Adipocyte (in vitro differentiated cells): ENCODE data around the gene CACNA2D2.
A peak's percentile ranks its signal among the peaks of the same experiment; 100 is the strongest.

ENCODE experiments used
- DNase-seq: peaks from one replicate; pipeline ENCODE4 v3.0.0-alpha.2; 2015; ENCODE audit warnings: low read depth
- H3K27me3 ChIP-seq: replicated peaks from 2 replicates; pipeline ENCODE4 v1.7.0; 2013; ENCODE audit warnings: mild to moderate bottlenecking, low read length, moderate library complexity; ENCODE audit not compliant: control insufficient read depth, insufficient read depth
- H3K36me3 ChIP-seq: 2 replicates; pipeline ENCODE4 v1.7.0; 2013; ENCODE audit warnings: low read length, mild to moderate bottlenecking, moderate library complexity; ENCODE audit not compliant: control insufficient read depth, insufficient read depth, severe bottlenecking
- H3K4me1 ChIP-seq: 2 replicates; pipeline ENCODE4 v1.7.0; 2013; ENCODE audit warnings: mild to moderate bottlenecking, low read length, moderate library complexity; ENCODE audit not compliant: control insufficient read depth, insufficient read depth
- H3K4me3 ChIP-seq: 2 replicates; pipeline ENCODE4 v1.7.0; 2013; ENCODE audit warnings: mild to moderate bottlenecking, low read length, moderate library complexity
- H3K9ac ChIP-seq: 2 replicates; pipeline ENCODE4 v1.7.0; 2013; ENCODE audit warnings: mild to moderate bottlenecking, low read length, moderate library complexity
- H3K9me3 ChIP-seq: 2 replicates; pipeline ENCODE4 v1.7.0; 2013; ENCODE audit warnings: mild to moderate bottlenecking, low read length, moderate library complexity; ENCODE audit not compliant: control insufficient read depth

Gene CACNA2D2

DNA sequence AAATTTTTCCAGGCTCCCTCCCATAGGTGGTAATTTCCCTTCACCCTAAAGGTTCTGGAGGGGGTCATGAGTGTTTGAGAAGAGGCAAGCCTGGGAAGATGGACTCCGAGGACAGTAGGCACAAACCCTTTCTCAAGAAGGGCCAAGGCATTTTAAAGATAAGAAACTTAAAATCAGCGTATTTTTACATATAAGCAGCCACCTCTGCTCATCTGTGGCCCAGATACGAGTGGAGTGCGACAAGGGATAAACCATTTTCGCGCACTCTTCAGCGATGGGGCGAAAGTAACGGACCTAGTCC lies 163.3 kb downstream of the CACNA2D2 start:
- H3K4me1 ChIP-seq, result peaks cover 45% of the 10 kb centered on the region
- peak overlapping the region; percentile 80 for H3K4me3 ChIP-seq
- H3K36me3 ChIP-seq, result no peaks in the 10 kb centered on the region
- H3K27me3 ChIP-seq, result no peaks in the 10 kb centered on the region
- DNase-seq, result no peak
- peak overlapping the region; percentile 89 for H3K9ac ChIP-seq
- H3K9me3 ChIP-seq, result no peaks in the 10 kb centered on the region

DNA sequence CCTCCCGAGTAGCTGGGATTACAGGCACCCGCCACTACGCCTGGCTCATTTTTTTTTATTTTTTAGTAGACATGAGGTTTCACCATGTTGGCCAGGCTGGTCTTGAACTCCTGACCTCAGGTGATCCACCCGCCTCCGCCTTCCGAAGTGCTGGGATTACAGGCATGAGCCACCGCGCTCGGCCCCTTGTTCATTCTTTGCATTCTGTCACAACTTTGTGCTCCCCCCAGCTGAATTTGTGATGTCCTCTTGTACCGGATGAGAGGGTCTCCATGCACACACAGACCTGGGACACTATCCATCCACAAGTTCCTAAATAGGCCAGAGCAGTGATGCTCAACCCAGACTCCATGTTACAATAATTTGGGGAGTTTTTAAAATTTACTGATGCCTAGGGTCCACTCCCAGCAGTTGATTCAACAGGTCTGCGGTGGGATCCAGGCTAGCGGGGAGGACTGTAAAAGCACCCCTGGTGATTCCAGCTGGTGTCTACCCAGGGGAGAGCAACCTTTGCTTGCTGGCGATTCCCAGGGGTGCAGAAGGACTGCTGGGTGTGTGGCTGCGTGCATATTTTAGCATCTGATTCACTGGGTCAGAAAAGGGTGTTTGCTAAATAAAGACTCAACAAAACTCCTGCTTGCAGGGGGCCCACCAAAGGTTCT lies 163.8 kb downstream of the CACNA2D2 start:
- peak overlapping the region; percentile 80 for H3K4me3 ChIP-seq
- peak overlapping the region; percentile 89 for H3K9ac ChIP-seq
- no peaks in the 10 kb centered on the region for H3K27me3 ChIP-seq
- H3K4me1 ChIP-seq, result peaks cover 49% of the 10 kb centered on the region
- H3K9me3 ChIP-seq, result no peaks in the 10 kb centered on the region
- no peak for DNase-seq
- H3K36me3 ChIP-seq, result no peaks in the 10 kb centered on the region

DNA sequence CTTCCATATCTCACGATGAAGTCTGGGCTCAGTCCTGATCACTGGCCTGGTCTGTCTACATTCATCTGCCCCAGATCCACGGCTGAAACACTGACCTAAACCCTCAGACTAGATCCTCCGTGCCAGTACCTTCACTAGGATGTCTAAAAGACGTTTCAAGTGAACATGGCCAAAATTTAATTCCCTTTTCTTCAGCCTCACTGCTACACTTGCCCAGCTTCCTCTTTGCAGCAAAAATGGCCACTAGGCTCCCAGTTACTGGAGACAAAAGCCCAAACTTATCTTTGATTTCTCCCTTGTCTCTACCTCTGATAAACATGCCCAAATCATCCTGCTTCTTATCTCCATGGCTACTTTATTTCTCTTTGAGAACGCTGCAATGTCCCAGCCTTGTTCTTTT lies 164.5 kb downstream of the CACNA2D2 start:
- DNase-seq, result no peak
- H3K27me3 ChIP-seq, result no peaks in the 10 kb centered on the region
- H3K4me1 ChIP-seq, result peaks cover 56% of the 10 kb centered on the region
- H3K4me3 ChIP-seq, result peak overlapping the region; percentile 40
- H3K9me3 ChIP-seq, result no peaks in the 10 kb centered on the region
- H3K9ac ChIP-seq, result peak overlapping the region; percentile 89
- H3K36me3 ChIP-seq, result no peaks in the 10 kb centered on the region

DNA sequence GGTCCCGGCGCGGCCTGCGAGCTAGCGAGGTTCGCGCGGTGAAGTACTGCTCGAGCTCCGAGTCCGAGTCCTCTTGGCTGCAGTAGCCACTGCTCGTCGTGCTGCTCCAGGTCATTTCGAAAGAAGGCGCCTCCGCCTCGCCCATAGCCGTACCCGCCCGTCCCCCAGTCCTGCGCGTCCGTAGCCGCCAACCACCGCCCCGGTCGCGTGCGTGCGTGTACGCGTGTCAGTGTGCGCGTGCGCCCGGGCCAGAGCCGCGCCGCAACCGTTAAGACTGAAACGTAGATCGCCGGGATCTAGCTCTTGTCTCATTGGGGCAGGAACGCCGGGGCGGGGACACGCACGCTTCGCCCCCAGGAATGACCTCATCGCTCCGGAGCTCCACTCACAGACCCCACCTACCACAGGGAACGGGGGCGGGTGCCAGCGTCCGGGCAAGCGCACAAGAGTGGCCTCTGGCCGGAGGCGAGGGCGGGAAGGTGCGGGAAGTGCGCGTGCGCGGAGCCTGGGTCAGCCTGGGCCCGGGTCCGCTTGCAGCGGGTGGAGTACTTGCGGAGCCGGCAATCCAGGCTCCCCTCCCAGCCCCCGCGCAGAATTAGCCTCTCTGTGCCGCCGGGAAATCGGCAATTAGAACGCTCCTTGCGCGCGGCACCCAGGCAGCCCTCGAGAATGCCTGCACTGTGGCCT lies 166.1 kb downstream of the CACNA2D2 start:
- peaks cover 61% of the 10 kb centered on the region for H3K4me1 ChIP-seq
- peak; percentile 100 for DNase-seq
- no peaks in the 10 kb centered on the region for H3K27me3 ChIP-seq
- H3K36me3 ChIP-seq, result peaks cover under 1% of the 10 kb centered on the region
- no peaks in the 10 kb centered on the region for H3K9me3 ChIP-seq
- peak overlapping the region; percentile 87 for H3K4me3 ChIP-seq
- H3K9ac ChIP-seq, result peak overlapping the region; percentile 89

DNA sequence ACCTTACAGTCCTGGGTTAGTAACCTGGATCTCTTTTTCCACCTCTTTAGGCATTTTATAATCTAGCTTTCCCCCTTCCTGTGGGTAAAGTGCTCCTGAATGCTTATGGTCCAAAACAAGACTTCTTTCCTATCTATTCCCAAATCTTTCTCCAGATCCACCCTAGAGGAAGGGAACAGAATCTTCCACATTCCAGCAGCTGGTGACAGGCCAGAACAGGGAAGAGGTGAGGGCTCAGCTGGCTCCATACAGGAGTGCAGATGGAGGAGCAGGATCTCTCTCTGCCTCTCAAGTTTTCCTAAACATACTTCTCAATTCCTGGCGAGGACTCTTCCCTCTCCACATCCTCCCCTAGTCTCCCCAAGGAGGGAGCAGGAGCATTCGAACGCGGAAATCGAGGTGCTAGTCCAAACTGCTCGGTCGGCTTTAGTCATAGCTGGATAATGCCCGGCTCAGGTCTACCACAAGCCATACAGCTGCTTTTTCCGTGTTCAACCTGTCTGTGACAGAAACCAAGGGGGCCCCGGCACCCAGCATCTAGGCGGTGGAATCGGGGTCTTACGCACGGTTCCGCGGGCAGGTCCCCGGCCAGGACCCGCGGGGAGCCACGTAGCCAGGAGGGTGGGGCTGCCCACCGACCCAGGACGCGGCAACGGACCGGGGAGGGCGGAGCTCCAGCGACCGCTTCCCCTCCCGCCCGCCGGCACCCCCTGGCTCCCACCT lies 166.8 kb downstream of the CACNA2D2 start:
- Histone ChIP-seq H3K36me3 (peaks cover 7% of the 10 kb centered on the region), H3K4me1 (peaks cover 61% of the 10 kb centered on the region), H3K4me3 (peak overlapping the region; percentile 87), H3K27me3 (no peaks in the 10 kb centered on the region), H3K9me3 (no peaks in the 10 kb centered on the region), H3K9ac (peak overlapping the region; percentile 89)
- DNase-seq, result peak; percentile 53

DNA sequence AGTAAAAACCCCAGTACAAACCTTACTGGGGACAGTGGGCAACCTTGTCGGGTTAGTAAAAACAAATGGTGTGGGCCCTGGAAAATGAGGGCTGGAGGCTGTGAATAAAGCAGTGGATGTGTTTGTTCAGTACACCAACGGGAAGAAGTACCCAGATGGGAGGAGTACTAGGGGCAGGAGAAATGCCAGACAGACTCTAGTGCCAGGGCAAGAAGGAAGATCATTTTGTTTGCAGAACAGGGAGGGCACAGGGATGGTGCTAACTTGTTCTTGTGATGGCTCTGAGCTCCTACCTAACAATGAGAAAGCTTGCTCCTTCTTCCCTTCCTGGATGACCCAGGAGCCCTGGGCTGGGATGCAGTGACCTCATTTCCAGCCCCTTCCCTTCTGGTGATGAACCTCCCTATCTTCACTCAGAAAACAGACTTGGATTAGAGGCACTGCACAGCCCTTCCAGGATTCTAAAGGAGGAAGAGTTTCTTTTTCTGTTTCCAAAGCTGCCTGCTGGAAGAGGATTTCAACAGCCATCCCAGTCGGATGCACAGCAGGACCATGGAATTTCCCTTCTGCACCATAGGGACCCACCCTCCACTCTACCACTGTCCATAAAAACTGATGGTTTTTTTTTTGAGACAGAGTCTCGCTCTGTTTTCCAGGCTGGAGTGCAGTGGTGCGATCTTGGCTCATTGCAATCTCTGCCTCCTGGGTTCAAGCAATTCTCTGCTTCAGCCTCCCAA lies 168.9 kb downstream of the CACNA2D2 start:
- Histone ChIP-seq H3K4me1 (peaks cover 46% of the 10 kb centered on the region), H3K4me3 (peak overlapping the region; percentile 35), H3K9ac (peak overlapping the region; percentile 50), H3K27me3 (no peaks in the 10 kb centered on the region), H3K9me3 (no peaks in the 10 kb centered on the region), H3K36me3 (peaks cover 28% of the 10 kb centered on the region)
- no peak for DNase-seq

DNA sequence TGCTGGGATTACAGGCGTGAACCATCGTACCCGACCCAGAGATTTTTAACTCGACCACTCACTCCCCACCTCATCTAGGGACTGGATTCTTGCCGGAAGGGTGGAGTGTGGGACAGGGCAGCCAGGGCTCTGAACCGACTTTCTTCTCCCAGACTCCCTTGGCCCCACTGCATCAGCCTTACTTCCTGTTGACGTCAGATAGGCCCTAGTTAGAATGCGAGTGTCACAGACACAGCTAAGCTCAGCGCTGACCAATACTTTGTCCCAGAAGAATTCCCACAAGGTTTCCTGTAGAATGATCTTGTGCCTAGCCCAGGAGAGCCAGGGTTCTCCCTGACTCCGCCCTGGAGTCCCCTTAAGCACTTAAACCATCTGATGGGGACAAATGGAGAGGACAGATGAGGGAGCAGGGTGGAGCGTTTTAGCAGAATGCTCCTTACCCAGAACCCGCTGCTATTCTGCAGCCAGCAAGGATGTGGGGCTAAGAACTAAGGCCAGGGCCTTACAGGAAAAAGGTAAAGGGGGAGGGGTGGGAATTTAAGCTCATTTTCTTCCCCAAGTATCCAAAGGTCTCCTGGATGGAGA lies 169.6 kb downstream of the CACNA2D2 start:
- peaks cover 31% of the 10 kb centered on the region for H3K36me3 ChIP-seq
- no peaks in the 10 kb centered on the region for H3K27me3 ChIP-seq
- H3K4me3 ChIP-seq, result peak overlapping the region; percentile 35
- peak overlapping the region; percentile 50 for H3K9ac ChIP-seq
- H3K9me3 ChIP-seq, result no peaks in the 10 kb centered on the region
- H3K4me1 ChIP-seq, result peaks cover 41% of the 10 kb centered on the region
- DNase-seq, result no peak

DNA sequence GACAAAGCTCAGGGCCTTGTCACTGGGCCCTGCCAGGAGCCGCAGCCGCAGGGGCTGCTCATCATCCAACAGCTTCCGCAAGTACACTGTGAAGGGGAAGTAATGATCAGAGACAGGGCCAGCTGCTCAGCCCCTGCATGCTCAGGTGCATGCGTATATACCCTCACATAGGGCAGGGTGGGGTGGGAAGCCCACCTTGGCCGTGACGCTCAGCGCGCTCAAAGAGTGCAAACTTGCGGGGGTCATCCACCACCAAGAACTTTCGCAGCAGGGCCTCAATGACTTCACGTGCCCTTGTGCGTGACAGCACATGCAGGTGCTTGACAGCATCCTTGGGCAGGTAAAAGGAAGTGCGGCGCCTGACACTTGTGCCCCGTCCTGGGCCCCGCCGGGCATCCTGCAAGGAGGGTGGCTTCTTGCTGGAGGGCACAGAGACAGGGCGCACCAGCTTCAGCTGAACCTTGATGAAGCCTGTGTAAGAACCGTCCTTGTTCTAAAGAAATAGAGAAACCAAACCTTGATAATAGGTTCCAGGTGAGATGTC lies 172.0 kb downstream of the CACNA2D2 start:
- no peak overlapping the region for H3K9ac ChIP-seq
- peaks cover 45% of the 10 kb centered on the region for H3K4me1 ChIP-seq
- H3K27me3 ChIP-seq, result no peaks in the 10 kb centered on the region
- DNase-seq, result no peak
- H3K9me3 ChIP-seq, result no peaks in the 10 kb centered on the region
- no peak overlapping the region for H3K4me3 ChIP-seq
- H3K36me3 ChIP-seq, result peaks cover 32% of the 10 kb centered on the region

DNA sequence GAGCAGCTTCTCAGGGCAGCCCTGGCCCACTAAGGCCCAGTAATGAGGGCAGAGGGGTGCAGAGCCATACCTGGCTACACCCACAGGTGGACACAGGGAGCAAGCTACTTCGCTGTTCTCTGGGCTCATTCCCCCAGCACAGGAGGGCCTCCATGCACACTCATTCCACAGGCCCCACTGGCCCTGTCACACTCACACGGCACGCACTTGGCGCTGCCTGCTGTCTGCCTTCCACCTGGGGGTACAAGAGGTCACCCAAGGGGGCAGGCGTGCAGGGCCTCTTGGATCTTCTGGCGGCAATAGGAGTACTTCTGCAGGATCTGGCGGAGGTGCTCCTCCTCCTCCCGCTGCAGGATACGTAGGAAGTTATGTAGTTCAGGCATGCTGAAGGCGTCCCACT lies 173.1 kb downstream of the CACNA2D2 start:
- Histone ChIP-seq H3K9ac (no peak overlapping the region), H3K9me3 (no peaks in the 10 kb centered on the region), H3K27me3 (no peaks in the 10 kb centered on the region), H3K36me3 (peaks cover 42% of the 10 kb centered on the region), H3K4me3 (no peak overlapping the region), H3K4me1 (peaks cover 34% of the 10 kb centered on the region)
- DNase-seq, result no peak

DNA sequence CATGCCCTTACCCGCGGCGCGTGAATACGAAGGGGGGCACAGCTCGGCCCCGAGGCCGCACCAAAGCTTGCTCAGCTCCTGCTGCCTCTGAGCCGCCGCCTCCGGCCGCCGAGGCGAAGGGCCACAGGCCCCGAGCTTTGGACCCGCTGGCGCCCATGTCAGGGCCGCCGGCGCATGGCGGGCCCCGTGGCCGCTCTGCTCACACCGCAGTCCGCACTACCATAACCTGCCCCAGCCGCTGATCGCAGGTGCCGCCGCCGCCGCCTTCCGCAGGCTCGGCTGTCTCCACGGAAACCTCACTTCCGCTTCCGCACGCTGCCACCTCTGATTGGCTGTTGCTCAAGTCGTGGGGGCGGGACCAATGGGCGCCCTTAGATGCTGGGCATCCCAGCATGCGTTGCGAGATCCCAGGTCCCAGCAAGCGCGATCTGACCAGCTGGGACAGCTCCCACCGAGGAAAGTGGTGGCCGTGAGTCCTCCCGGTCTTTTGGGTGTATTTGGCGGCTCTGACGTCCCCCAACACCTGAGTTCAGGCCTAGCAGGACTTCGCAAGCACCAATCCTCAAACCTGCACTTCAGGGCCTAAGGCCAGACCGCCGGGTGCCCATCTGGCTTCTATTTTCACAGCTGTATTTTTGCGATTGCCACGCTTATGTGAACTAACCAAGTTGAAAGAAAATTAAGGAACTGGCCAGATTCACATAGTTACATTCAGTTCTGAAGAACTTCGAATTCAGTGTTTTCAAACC lies 175.3 kb downstream of the CACNA2D2 start, which contains the start of gene TUSC2:
Gene TUSC2, minus strand, starts transcription at position 281 of the 749 bp plus-strand sequence. Its CDS starts 124 bp downstream, at position 157.
- H3K36me3 ChIP-seq, result peaks cover 42% of the 10 kb centered on the region
- no peaks in the 10 kb centered on the region for H3K27me3 ChIP-seq
- no peaks in the 10 kb centered on the region for H3K9me3 ChIP-seq
- peak within 1 kb of the TSS; percentile 94 for H3K4me3 ChIP-seq
- peaks cover 16% of the 10 kb centered on the region for H3K4me1 ChIP-seq
- H3K9ac ChIP-seq, result peak within 1 kb of the TSS; percentile 96
- DNase-seq, result peak; percentile 99
